K562 (cell line): Measurements from ENCODE around the gene CLCA2. TPM values are rescaled to one million over a fixed set of nuclear protein-coding genes. Genes with fewer than 3 reads are reported as not detected.

Experiments
- CBFA2T2 ChIP-seq: fragments of 450-650 bp; conservative IDR thresholded peaks from 2 replicates; pipeline ENCODE4 v1.6.1; 2017; ENCODE audit warnings: mild to moderate bottlenecking
- EHMT2 ChIP-seq: fragments of 450-650 bp; IDR thresholded peaks from 2 replicates; pipeline ENCODE4 v1.6.1; 2018; ENCODE audit warnings: antibody characterized with exemption
- EP300 ChIP-seq: IDR thresholded peaks from 2 replicates; pipeline ENCODE4 v1.6.1; 2012; ENCODE audit warnings: low read length, improper control_type of control experiment
- FIP1L1 ChIP-seq: fragments of 200-400 bp; formaldehyde crosslinking; IDR thresholded peaks from 2 replicates; pipeline ENCODE4 v1.6.1; 2018; ENCODE audit warnings: mild to moderate bottlenecking, low read depth, low read length; ENCODE audit not compliant: poor library complexity, severe bottlenecking
- FOSL1 ChIP-seq: fragments of 200-800 bp; sonication (Bioruptor generic); conservative IDR thresholded peaks from 2 replicates; pipeline ENCODE4 v1.6.1; 2016; ENCODE audit warnings: missing genetic modification characterization, missing compliant biosample characterization
- GABPA ChIP-seq: fragments of 200-800 bp; sonication (Bioruptor generic); conservative IDR thresholded peaks from 2 replicates; pipeline ENCODE4 v1.6.1; 2016; ENCODE audit warnings: low read depth, missing genetic modification characterization, missing compliant biosample characterization
- GATA2 ChIP-seq: sonication (generic); formaldehyde crosslinking; IDR thresholded peaks from 2 replicates; pipeline ENCODE4 v1.4.0; 2020; ENCODE audit warnings: mild to moderate bottlenecking, missing genetic modification reagents
- HDAC1 ChIP-seq, 2 experiments: fragments of 450-650 bp; IDR thresholded peaks; 2 replicates each; pipeline ENCODE4 v1.6.1; 2016 to 2017; ENCODE audit warnings: inconsistent platforms in 1 of 2, mild to moderate bottlenecking in 1 of 2, moderate library complexity in 1 of 2
- HES1 ChIP-seq: fragments of 450-650 bp; IDR thresholded peaks from 2 replicates; pipeline ENCODE4 v1.6.1; 2016; ENCODE audit warnings: low read depth, mild to moderate bottlenecking, moderate library complexity
- HIVEP1 ChIP-seq: fragments of 250-450 bp; sonication (Bioruptor Pico); IDR thresholded peaks from 2 replicates; pipeline ENCODE4 v1.4.0; 2020; ENCODE audit warnings: mild to moderate bottlenecking
- IRF1 ChIP-seq: sonication (generic); formaldehyde crosslinking; IDR thresholded peaks from 2 replicates; pipeline ENCODE4 v1.8.0; 2022; ENCODE audit warnings: missing genetic modification reagents, mild to moderate bottlenecking, borderline replicate concordance
- KLF10 ChIP-seq: fragments of 250-450 bp; sonication (Bioruptor Pico); IDR thresholded peaks from 2 replicates; pipeline ENCODE4 v1.6.1; 2021; ENCODE audit warnings: matching md5 sums
- KLF13 ChIP-seq: fragments of 450-650 bp; IDR thresholded peaks from 2 replicates; pipeline ENCODE4 v1.6.1; 2016; ENCODE audit warnings: missing genetic modification characterization, low read depth, mild to moderate bottlenecking, missing compliant biosample characterization, moderate library complexity, borderline replicate concordance
- MITF ChIP-seq: IDR thresholded peaks from 2 replicates; pipeline ENCODE4 v1.6.1; 2014; ENCODE audit warnings: antibody characterized with exemption
- NFIC ChIP-seq: fragments of 450-650 bp; IDR thresholded peaks from 2 replicates; pipeline ENCODE4 v1.6.1; 2017; ENCODE audit warnings: mild to moderate bottlenecking, inconsistent platforms
- PTTG1 ChIP-seq: fragments of 450-650 bp; IDR thresholded peaks from 2 replicates; pipeline ENCODE4 v1.6.1; 2016; ENCODE audit warnings: low read depth, mild to moderate bottlenecking, missing genetic modification characterization, missing compliant biosample characterization
- PYGO2 ChIP-seq: fragments of 450-650 bp; IDR thresholded peaks from 2 replicates; pipeline ENCODE4 v1.6.1; 2016; ENCODE audit warnings: mild to moderate bottlenecking, missing genetic modification characterization, moderate library complexity, missing compliant biosample characterization
- SNIP1 ChIP-seq: fragments of 450-650 bp; IDR thresholded peaks from 2 replicates; pipeline ENCODE4 v1.7.1; 2017; ENCODE audit warnings: low read depth, mild to moderate bottlenecking
- U2AF1 ChIP-seq: fragments of 200-400 bp; formaldehyde crosslinking; optimal IDR thresholded peaks from 2 replicates; pipeline ENCODE3; 2017; ENCODE audit warnings: mild to moderate bottlenecking, low read depth, low read length, moderate library complexity
- ZBTB5 ChIP-seq: fragments of 450-650 bp; IDR thresholded peaks from 2 replicates; pipeline ENCODE4 v1.6.1; 2017; ENCODE audit warnings: antibody characterized with exemption
- ZBTB8A ChIP-seq: fragments of 450-650 bp; IDR thresholded peaks from 2 replicates; pipeline ENCODE4 v1.6.1; 2018; ENCODE audit warnings: mild to moderate bottlenecking, moderate library complexity; ENCODE audit not compliant: partially characterized antibody
- ZFP1 ChIP-seq: fragments of 450-650 bp; formaldehyde crosslinking; IDR thresholded peaks from 2 replicates; pipeline ENCODE4 v1.4.0; 2020; ENCODE audit warnings: mild to moderate bottlenecking, mixed read lengths
- ZNF277 ChIP-seq: fragments of 250-450 bp; sonication (Bioruptor Pico); IDR thresholded peaks from 2 replicates; pipeline ENCODE4 v1.8.0; 2022; ENCODE audit warnings: inconsistent platforms, mild to moderate bottlenecking, moderate library complexity, borderline replicate concordance
- ZNF41 ChIP-seq: fragments of 250-450 bp; sonication (Bioruptor Pico); conservative IDR thresholded peaks from 2 replicates; pipeline ENCODE4 v1.4.0; 2020; ENCODE audit warnings: mild to moderate bottlenecking
- ZNF583 ChIP-seq: fragments of 250-450 bp; sonication (Bioruptor Pico); IDR thresholded peaks from 2 replicates; pipeline ENCODE4 v1.4.0; 2020
- polyA plus RNA-seq, 8 experiments: library from polyadenylated mRNA; depleted of rRNA in 4 of 8; stranded (reverse) in 5 of 8; unstranded in 3 of 8; fragments of >200 nt; fragmentation: Nextera tagmentation in 2 of 8; fragmentation: Illumina TruSeq in 1 of 8; extraction: Ambion mirVana in 2 of 8; extraction: Trizol in 1 of 8; gene quantifications; 2 replicates each; pipeline versions ENCODE4 v1.2.1 to v1.2.3, GENCODE V29; 2011 to 2014; ENCODE audit warnings: inconsistent platforms in 1 of 8, missing spikeins in 1 of 8
- total RNA-seq, 7 experiments: library from RNA; depleted of rRNA in 6 of 7; stranded (reverse); fragments of >200 nt in 6 of 7; fragmentation: Illumina TruSeq in 2 of 7; extraction: Trizol in 2 of 7; gene quantifications; 2 replicates each; pipeline versions ENCODE4 v1.2.1 to v1.2.3, GENCODE V29; 2011 to 2021; ENCODE audit warnings: low replicate concordance in 1 of 7

CLCA2 gene
- total and polyA plus RNA-seq, 9 of the 15 experiments (the other 6 are each of a cell fraction or from before 2014, with no cell fraction given): 0.03 TPM; not detected in 8

- TF ChIP-seq IRF1 (CRISPR knock-in tag) (no peak), PTTG1 (no peak), KLF13 (tag) (no peak), HES1 (peak; percentile 67; the same call in 1 of the 2 replicates), ZNF277 (CRISPR knock-in tag) (no peak), ZBTB5 (no peak), ZNF583 (no peak), ZNF41 (CRISPR knock-in tag) (no peak), U2AF1 (no peak), GATA2 (CRISPR knock-in tag) (peak; percentile 42; the same call in 1 of the 2 replicates), HDAC1 (IDR thresholded peaks at IDR 0.05) (no peak), PYGO2 (0 out of 2 replicates have a peak, but pooled peaks have one; percentile 25), MITF (no peak), ZBTB8A (no peak), NFIC (0 out of 2 replicates have a peak, but pooled peaks have one; percentile 12), ZFP1 (no peak), FIP1L1 (no peak), GABPA (no peak), SNIP1 (no peak), FOSL1 (tag) (peak; percentile 56), CBFA2T2 (peak; percentile 60; the same call in 1 of the 2 replicates), KLF10 (CRISPR knock-in tag) (no peak), EHMT2 (no peak), EP300 (peak; percentile 77), HIVEP1 (CRISPR knock-in tag) (0 out of 2 replicates have a peak, but pooled peaks have one; percentile 29)
Measured at GRCh38 chr1:86435327-86435726, 11.4 kb downstream of the CLCA2 start (continued).
